Raji (cell line): ENCODE measurements around the gene TMEM198.

Experiments
- POLR2A ChIP-seq: IDR thresholded peaks from 2 replicates; pipeline ENCODE4 v1.6.1; 2011; ENCODE audit warnings: low read depth, low read length, control low read depth; ENCODE audit not compliant: insufficient read depth

Gene TMEM198

GRCh38 chr2:219569041-219569440 is 25.2 kb downstream of the TMEM198 start:
- TF ChIP-seq POLR2A: no peak

GRCh38 chr2:219569635-219570034 is 25.8 kb downstream of the TMEM198 start:
- no peak for TF ChIP-seq POLR2A

DNA sequence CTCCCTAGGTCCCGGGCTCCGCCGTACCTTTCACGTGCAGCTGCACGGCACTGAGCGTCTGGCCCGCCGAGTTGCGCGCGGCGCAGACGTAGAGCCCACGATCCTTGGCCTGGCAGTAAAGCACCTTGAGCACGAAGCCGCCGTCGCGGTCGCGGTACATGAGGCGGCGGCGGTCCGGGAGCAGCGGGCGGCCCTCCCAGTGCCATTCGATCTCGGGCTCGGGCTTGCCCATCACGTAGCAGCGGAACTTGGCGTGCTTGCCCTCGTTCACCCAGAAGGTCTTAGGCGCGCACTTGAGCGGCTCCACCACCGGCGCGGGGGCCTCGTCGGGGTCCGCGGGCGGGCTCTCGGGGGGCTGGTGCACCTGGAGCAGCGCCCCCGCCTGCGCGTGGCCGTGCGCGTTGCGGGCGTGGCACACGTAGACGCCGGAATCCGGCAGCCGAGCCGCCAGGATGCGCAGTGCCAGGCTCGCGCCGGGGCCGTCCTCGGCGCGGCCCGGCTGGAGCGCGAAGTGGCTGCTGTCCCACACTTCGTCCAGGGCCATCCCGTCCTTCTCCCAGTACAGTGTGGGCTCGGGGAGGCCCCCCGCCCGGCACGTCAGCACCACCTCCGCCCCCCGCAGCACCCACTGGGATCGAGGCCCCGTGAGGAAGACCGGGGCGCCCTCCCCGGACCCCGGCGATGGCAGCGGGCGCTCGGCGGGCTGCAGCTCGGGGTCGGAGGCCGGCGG is 26.5 kb downstream of the TMEM198 start:
- TF ChIP-seq POLR2A: no peak

- TF ChIP-seq POLR2A: no peak
Observed at GRCh38 chr2:219570924-219571310, 27.1 kb downstream of the TMEM198 start.

- TF ChIP-seq POLR2A: no peak
Observed at GRCh38 chr2:219571311-219572236, 27.7 kb downstream of the TMEM198 start, which contains the start of gene OBSL1. OBSL1 (minus strand) TSS chr2:219571539; CDS start chr2:219571232, 307 bp downstream.

GRCh38 chr2:219572237-219573001 is 28.6 kb downstream of the TMEM198 start, which contains the start of gene INHA:
INHA (plus strand) TSS chr2:219572310; CDS start chr2:219572375, 65 bp downstream.
- TF ChIP-seq POLR2A: no peak

- TF ChIP-seq POLR2A: no peak
Observed at GRCh38 chr2:219573166-219573565, 29.3 kb downstream of the TMEM198 start.

- no peak for TF ChIP-seq POLR2A
Observed at GRCh38 chr2:219574484-219575311, 30.9 kb downstream of the TMEM198 start.

DNA sequence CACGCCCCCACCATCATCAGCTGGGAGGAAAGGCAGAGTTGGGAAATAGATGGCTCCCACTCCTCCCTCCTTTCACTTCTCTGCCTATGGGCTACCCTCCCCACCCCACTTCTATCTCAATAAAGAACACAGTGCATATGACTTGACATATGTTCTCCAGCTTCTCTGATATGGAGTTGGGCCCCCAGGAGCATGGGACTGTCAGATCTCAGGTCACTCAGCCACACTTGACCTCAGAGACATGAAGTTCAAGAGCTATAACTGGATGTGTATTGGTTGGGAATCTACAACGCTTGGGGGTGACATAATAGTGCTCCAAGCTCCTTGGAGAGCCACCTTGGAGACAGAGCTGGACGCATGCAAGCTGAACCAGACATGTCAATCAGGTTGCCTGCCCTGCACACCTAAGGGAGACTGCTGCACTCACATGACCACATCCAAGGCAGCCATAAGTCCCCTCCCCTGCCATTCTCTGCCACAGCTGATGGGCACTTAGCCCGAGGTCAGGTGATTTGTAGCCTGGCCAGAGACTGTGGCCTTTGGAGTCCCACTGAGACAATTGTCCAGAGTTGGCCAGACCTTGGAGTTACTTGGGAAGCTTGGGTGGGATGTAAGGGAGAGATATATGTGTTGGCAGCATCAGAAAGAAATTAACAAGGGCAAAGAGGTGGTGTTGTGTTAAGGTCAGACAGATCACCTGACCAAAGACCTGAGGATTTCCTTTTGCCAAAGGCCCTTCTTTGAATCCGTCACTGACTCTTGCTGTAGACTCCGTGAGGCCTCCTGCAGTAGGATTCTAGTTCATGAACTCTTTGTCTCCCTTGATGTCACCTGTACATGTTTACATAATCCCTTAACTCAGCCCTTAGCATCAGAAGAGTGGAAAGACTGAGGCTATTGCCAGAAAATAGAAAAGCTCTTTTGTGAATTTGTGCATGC is 32.0 kb downstream of the TMEM198 start:
- TF ChIP-seq POLR2A: no peak

DNA sequence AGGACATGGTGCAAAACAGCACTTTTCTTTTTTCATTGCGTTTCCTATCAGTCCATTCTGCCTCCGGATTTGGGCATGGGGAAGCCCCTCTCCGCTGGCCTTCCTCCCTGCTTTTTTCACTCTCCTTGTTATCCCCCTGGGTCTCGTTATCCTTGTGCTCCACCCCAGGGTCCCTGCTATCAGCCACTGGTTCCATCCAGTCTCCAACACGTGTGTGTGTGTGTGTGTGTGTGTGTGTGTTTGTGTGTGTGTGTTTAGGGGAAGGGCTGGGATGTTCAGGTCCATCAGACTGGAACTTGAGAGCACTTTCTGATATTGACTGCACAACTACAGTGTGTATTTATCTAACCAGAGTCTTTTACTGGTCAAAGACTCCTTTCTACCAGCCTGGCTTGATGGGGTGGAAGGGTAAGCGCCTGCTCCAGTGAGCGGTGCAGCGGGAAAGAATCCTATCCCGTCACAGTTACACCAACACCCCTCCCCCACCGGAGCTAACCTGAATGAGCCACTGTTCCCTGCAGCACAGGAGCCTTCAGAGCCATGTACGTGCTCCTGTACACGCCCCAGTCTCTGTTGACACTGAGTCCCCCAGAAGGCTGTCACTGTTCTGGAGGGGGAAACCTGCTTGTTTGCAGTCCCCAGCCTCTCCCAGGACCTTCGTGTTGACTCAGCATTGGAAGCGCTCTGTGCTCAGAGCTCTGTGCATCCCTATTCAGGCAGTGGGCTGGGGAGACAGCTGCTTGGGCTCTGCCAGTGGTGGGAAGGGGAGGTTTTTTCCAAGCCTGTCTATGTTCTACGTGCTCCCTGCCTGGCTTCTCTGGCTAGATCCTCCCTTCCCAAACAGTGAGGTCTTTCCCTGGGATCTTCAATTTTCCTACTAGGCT is 32.9 kb downstream of the TMEM198 start:
- TF ChIP-seq POLR2A: no peak

DNA sequence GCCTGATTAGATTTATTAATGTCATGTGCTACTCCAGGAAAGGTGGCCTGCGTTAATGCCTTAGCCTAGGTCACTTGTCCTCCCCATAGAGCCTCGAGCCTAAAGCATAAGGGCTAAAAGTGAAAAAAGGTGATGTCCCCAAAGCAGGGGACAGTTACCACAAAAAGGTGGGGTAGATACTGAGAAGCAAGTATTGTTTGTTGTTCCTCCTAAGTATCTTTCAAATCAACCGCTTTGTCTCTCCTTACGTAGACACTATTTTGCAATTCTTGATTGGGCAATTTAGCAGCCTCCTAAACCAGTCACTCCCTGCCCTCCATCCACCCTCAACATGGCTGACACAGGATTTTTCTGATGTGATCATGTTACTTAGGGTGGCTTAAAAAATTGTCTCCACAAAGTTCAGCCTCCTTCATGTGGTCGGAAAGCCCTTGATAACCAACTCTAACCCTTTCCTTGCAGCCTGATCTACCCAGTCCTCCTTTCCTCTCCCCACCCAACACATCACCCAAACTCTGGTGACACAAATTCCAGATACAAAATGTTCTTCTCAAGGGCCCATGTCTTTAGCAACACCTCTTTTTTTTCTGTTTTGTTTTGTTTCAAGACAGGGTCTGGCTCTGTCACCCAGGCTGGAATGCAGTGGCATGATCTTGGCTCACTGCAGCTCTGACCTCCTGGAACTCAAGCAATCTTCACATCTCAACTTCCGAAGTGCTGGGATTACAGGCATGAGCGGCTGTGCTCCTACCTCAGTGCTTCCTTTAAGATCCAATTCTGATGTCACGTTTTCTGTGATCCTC is 35.2 kb downstream of the TMEM198 start:
- TF ChIP-seq POLR2A: no peak
